HEK293 (cell line): ENCODE results near the gene SIX4.

Experiments
- FEZF1 ChIP-seq: fragments of 450-650 bp; formaldehyde crosslinking; IDR thresholded peaks from 2 replicates; pipeline ENCODE4 v1.5.1; 2016; ENCODE audit warnings: missing biosample characterization, missing genetic modification characterization
- GLIS2 ChIP-seq: fragments of 450-650 bp; formaldehyde crosslinking; IDR thresholded peaks from 2 replicates; pipeline ENCODE4 v1.5.1; 2016; ENCODE audit warnings: missing biosample characterization, missing genetic modification characterization
- HOXD13 ChIP-seq: sonication (generic); formaldehyde crosslinking; IDR thresholded peaks from 2 replicates; pipeline ENCODE4 v1.8.0; 2022; ENCODE audit warnings: missing genetic modification reagents, borderline replicate concordance
- KLF9 ChIP-seq: fragments of 450-650 bp; formaldehyde crosslinking; IDR thresholded peaks from 2 replicates; pipeline ENCODE4 v1.5.1; 2016; ENCODE audit warnings: missing biosample characterization, missing genetic modification characterization, low read depth
- SCRT1 ChIP-seq: fragments of 450-650 bp; formaldehyde crosslinking; IDR thresholded peaks from 2 replicates; pipeline ENCODE4 v1.5.1; 2016; ENCODE audit warnings: missing biosample characterization, missing genetic modification characterization, borderline replicate concordance
- ZBTB21 ChIP-seq: fragments of 450-650 bp; formaldehyde crosslinking; IDR thresholded peaks from 2 replicates; pipeline ENCODE4 v1.5.1; 2017; ENCODE audit warnings: missing biosample characterization, missing genetic modification characterization
- ZFP69B ChIP-seq: fragments of 450-650 bp; formaldehyde crosslinking; IDR thresholded peaks from 2 replicates; pipeline ENCODE4 v1.5.1; 2016; ENCODE audit warnings: missing biosample characterization, missing genetic modification characterization
- ZIC2 ChIP-seq: fragments of 450-650 bp; formaldehyde crosslinking; IDR thresholded peaks from 2 replicates; pipeline ENCODE4 v1.5.1; 2016; ENCODE audit warnings: missing biosample characterization, missing genetic modification characterization
- ZNF174 ChIP-seq: fragments of 450-650 bp; formaldehyde crosslinking; IDR thresholded peaks from 2 replicates; pipeline ENCODE4 v1.5.0; 2017; ENCODE audit warnings: missing biosample characterization, mild to moderate bottlenecking, missing genetic modification characterization
- ZNF2 ChIP-seq: fragments of 450-650 bp; formaldehyde crosslinking; IDR thresholded peaks from 2 replicates; pipeline ENCODE4 v1.5.1; 2016; ENCODE audit warnings: missing biosample characterization, missing genetic modification characterization
- ZNF202 ChIP-seq: fragments of 450-650 bp; formaldehyde crosslinking; IDR thresholded peaks from 2 replicates; pipeline ENCODE4 v1.5.1; 2016; ENCODE audit warnings: missing biosample characterization, missing genetic modification characterization, borderline replicate concordance
- ZNF354C ChIP-seq: fragments of 450-650 bp; formaldehyde crosslinking; IDR thresholded peaks from 2 replicates; pipeline ENCODE4 v1.5.1; 2016; ENCODE audit warnings: missing biosample characterization, missing genetic modification characterization, low read depth, borderline replicate concordance
- ZNF391 ChIP-seq: fragments of 450-650 bp; formaldehyde crosslinking; IDR thresholded peaks from 2 replicates; pipeline ENCODE4 v1.5.1; 2016; ENCODE audit warnings: low read depth, missing biosample characterization, missing genetic modification characterization, borderline replicate concordance
- ZNF423 ChIP-seq: fragments of 450-650 bp; formaldehyde crosslinking; IDR thresholded peaks from 2 replicates; pipeline ENCODE4 v1.5.1; 2016; ENCODE audit warnings: missing biosample characterization, missing genetic modification characterization
- ZNF518A ChIP-seq: fragments of 450-650 bp; formaldehyde crosslinking; conservative IDR thresholded peaks from 2 replicates; pipeline ENCODE4 v1.5.1; 2016; ENCODE audit warnings: low read depth, missing biosample characterization, missing genetic modification characterization
- ZNF560 ChIP-seq: fragments of 450-650 bp; formaldehyde crosslinking; IDR thresholded peaks from 2 replicates; pipeline ENCODE4 v1.5.1; 2017; ENCODE audit warnings: missing biosample characterization, missing genetic modification characterization, borderline replicate concordance
- ZNF580 ChIP-seq: fragments of 450-650 bp; formaldehyde crosslinking; IDR thresholded peaks from 2 replicates; pipeline ENCODE4 v1.5.1; 2016; ENCODE audit warnings: missing biosample characterization, missing genetic modification characterization
- ZNF624 ChIP-seq: fragments of 450-650 bp; formaldehyde crosslinking; IDR thresholded peaks from 2 replicates; pipeline ENCODE4 v1.5.1; 2017; ENCODE audit warnings: missing biosample characterization, missing genetic modification characterization
- ZNF639 ChIP-seq: fragments of 450-650 bp; formaldehyde crosslinking; IDR thresholded peaks from 2 replicates; pipeline ENCODE4 v1.5.1; 2016; ENCODE audit warnings: missing biosample characterization, missing genetic modification characterization
- ZNF837 ChIP-seq: fragments of 450-650 bp; formaldehyde crosslinking; IDR thresholded peaks from 2 replicates; pipeline ENCODE4 v1.5.1; 2016; ENCODE audit warnings: missing biosample characterization, missing genetic modification characterization
- ZXDB ChIP-seq: fragments of 450-650 bp; formaldehyde crosslinking; IDR thresholded peaks from 2 replicates; pipeline ENCODE4 v1.5.1; 2016; ENCODE audit warnings: missing biosample characterization, missing genetic modification characterization
- TF ChIP-seq, protein P1 (sequence below): fragments of 450-650 bp; formaldehyde crosslinking; IDR thresholded peaks from 2 replicates; pipeline ENCODE4 v1.5.1; 2016; ENCODE audit warnings: missing biosample characterization, missing genetic modification characterization
- TF ChIP-seq, protein P2 (sequence below): fragments of 450-650 bp; formaldehyde crosslinking; IDR thresholded peaks from 2 replicates; pipeline ENCODE4 v1.5.1; 2016; ENCODE audit warnings: missing biosample characterization, missing genetic modification characterization
- TF ChIP-seq, protein P3 (sequence below): fragments of 450-650 bp; formaldehyde crosslinking; IDR thresholded peaks from 2 replicates; pipeline ENCODE4 v1.5.1; 2016; ENCODE audit warnings: missing biosample characterization, missing genetic modification characterization
- TF ChIP-seq, protein P4 (sequence below): fragments of 450-650 bp; formaldehyde crosslinking; IDR thresholded peaks from 2 replicates; pipeline ENCODE4 v1.5.1; 2016; ENCODE audit warnings: missing biosample characterization, missing genetic modification characterization

SIX4 gene

DNA sequence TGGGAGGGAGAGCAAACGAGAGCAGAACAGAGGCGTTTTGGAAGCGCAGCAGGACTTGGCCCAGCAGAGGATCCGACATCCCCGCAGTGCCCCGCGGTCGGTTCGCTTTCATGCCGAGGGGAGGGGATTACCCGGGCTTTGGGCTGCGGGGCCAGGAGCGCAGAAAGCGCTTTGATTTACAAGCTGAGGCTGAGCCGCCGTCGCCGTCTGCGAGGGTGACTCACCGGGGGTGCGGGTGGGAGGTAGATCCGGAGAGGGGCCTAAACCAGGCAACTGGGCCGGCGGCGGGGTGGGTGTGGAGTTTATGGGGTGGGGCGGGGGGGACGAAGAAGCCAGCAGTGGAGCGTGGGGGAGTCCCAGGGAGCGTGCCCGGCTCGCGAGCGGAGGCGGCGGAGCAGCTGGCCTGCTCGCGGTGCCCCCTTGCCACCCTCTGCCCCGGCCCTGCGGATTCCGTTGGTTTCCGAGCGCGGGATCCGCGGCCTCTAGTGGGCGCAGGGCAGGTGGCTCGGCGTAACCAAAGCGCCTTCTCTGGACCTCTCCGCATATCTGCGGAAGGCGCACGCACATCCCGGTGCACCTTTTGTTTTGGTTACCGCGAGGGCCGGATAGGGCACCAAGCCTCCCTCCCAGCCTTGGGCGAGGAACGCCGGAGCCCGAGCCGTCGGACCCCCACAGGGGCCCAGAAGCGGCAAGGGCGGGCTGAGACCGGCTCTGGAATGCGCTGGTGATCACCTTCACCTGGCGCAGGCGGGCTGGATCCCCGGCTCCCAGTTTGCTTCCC, 2.6 kb downstream of the SIX4 start (continued):
- TF ChIP-seq, protein P1, sequence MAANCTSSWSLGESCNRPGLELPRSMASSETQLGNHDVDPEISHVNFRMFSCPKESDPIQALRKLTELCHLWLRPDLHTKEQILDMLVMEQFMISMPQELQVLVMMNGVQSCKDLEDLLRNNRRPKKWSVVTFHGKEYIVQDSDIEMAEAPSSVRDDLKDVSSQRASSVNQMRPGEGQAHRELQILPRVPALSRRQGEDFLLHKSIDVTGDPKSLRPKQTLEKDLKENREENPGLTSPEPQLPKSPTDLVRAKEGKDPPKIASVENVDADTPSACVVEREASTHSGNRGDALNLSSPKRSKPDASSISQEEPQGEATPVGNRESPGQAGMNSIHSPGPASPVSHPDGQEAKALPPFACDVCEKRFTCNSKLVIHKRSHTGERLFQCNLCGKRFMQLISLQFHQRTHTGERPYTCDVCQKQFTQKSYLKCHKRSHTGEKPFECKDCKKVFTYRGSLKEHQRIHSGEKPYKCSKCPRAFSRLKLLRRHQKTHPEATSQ (tag by site-specific recombination) = no peak
- TF ChIP-seq FEZF1 (tag by site-specific recombination) = no peak; the same call in 1 of the 2 replicates
- TF ChIP-seq ZXDB (tag by site-specific recombination) = peak; percentile 52; the same call in 1 of the 2 replicates
- TF ChIP-seq ZNF518A = no peak
- peak; percentile 60 for TF ChIP-seq GLIS2 (tag by site-specific recombination)
- TF ChIP-seq ZNF423 = peak; percentile 60; the same call in 1 of the 2 replicates
- TF ChIP-seq, protein P2, sequence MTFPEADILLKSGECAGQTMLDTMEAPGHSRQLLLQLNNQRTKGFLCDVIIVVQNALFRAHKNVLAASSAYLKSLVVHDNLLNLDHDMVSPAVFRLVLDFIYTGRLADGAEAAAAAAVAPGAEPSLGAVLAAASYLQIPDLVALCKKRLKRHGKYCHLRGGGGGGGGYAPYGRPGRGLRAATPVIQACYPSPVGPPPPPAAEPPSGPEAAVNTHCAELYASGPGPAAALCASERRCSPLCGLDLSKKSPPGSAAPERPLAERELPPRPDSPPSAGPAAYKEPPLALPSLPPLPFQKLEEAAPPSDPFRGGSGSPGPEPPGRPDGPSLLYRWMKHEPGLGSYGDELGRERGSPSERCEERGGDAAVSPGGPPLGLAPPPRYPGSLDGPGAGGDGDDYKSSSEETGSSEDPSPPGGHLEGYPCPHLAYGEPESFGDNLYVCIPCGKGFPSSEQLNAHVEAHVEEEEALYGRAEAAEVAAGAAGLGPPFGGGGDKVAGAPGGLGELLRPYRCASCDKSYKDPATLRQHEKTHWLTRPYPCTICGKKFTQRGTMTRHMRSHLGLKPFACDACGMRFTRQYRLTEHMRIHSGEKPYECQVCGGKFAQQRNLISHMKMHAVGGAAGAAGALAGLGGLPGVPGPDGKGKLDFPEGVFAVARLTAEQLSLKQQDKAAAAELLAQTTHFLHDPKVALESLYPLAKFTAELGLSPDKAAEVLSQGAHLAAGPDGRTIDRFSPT = peak; percentile 95
- TF ChIP-seq ZNF837 = no peak
- TF ChIP-seq ZNF580 = no peak
- no peak for TF ChIP-seq ZNF174 (tag by site-specific recombination)
- TF ChIP-seq ZBTB21 (tag by site-specific recombination) = no peak
- no peak for TF ChIP-seq ZNF202 (tag by site-specific recombination)
- no peak for TF ChIP-seq ZNF560 (tag by site-specific recombination)
- TF ChIP-seq, protein P3, sequence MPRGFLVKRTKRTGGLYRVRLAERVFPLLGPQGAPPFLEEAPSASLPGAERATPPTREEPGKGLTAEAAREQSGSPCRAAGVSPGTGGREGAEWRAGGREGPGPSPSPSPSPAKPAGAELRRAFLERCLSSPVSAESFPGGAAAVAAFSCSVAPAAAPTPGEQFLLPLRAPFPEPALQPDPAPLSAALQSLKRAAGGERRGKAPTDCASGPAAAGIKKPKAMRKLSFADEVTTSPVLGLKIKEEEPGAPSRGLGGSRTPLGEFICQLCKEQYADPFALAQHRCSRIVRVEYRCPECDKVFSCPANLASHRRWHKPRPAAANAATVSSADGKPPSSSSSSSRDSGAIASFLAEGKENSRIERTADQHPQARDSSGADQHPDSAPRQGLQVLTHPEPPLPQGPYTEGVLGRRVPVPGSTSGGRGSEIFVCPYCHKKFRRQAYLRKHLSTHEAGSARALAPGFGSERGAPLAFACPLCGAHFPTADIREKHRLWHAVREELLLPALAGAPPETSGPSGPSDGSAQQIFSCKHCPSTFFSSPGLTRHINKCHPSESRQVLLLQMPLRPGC = no peak
- no peak for TF ChIP-seq ZNF354C (tag by site-specific recombination)
- TF ChIP-seq HOXD13 = no peak
- TF ChIP-seq SCRT1 = no peak
- no peak for TF ChIP-seq ZNF624 (tag by site-specific recombination)
- TF ChIP-seq ZNF639 (tag by site-specific recombination) = no peak
- peak; percentile 65 for TF ChIP-seq KLF9
- TF ChIP-seq, protein P4, sequence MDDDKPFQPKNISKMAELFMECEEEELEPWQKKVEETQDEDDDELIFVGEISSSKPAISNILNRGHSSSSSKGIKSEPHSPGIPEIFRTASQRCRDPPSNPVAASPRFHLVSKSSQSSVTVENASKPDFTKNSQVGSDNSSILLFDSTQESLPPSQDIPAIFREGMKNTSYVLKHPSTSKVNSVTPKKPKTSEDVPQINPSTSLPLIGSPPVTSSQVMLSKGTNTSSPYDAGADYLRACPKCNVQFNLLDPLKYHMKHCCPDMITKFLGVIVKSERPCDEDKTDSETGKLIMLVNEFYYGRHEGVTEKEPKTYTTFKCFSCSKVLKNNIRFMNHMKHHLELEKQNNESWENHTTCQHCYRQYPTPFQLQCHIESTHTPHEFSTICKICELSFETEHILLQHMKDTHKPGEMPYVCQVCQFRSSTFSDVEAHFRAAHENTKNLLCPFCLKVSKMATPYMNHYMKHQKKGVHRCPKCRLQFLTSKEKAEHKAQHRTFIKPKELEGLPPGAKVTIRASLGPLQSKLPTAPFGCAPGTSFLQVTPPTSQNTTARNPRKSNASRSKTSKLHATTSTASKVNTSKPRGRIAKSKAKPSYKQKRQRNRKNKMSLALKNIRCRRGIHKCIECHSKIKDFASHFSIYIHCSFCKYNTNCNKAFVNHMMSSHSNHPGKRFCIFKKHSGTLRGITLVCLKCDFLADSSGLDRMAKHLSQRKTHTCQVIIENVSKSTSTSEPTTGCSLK (tag by site-specific recombination) = no peak
- no peak for TF ChIP-seq ZFP69B (tag by site-specific recombination)
- no peak for TF ChIP-seq ZNF391 (tag by site-specific recombination)
- TF ChIP-seq ZIC2 (tag by site-specific recombination) = peak; percentile 95
- TF ChIP-seq ZNF2 (tag by site-specific recombination) = no peak
